HG02943 (cell line): Measurements from ENCODE around the gene DUSP10.

Experiments used
- ATAC-seq: cut with Tn5 transposase; IDR thresholded peaks from one replicate; pipeline ENCODE4 v1.9.1; 2021; ENCODE audit warnings: mild to moderate bottlenecking, low read depth, moderate library complexity; ENCODE audit not compliant: unreplicated experiment

DUSP10 gene

GRCh38 chr1:221735999-221736398 is 5.9 kb downstream of the DUSP10 start:
- ATAC-seq: no peak

GRCh38 chr1:221734187-221734586 is 7.7 kb downstream of the DUSP10 start:
- no peak for ATAC-seq

- ATAC-seq: no peak
Observed at GRCh38 chr1:221732052-221732451, 9.8 kb downstream of the DUSP10 start.

DNA sequence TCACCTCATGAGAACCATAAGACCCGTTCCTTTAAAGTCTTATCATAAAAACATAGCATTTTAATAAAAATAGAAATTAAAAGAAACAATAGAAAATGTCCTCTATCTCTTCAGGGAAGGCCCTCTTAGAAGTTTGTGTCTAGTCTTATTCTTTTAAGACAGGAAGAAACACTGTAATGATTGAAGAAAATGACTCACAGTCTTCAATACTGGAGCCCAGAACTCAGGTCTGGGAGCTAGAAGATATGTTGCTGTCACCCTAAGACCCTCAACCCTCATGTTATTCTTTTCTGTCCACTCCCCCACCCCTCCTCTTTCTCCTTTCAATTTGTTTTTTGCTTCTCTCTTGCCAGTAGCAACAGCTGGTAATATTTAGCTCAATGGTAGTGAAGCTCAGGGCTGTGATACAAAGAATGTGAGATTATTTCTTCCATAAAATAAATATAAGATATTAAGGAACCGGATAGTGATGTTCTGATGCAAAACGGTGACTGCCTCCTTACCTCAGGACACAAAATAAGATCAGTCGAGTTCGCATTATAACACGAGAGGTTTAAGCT is 12.0 kb downstream of the DUSP10 start:
- ATAC-seq: no peak

GRCh38 chr1:221728037-221728505 is 13.8 kb downstream of the DUSP10 start:
- ATAC-seq: no peak

DNA sequence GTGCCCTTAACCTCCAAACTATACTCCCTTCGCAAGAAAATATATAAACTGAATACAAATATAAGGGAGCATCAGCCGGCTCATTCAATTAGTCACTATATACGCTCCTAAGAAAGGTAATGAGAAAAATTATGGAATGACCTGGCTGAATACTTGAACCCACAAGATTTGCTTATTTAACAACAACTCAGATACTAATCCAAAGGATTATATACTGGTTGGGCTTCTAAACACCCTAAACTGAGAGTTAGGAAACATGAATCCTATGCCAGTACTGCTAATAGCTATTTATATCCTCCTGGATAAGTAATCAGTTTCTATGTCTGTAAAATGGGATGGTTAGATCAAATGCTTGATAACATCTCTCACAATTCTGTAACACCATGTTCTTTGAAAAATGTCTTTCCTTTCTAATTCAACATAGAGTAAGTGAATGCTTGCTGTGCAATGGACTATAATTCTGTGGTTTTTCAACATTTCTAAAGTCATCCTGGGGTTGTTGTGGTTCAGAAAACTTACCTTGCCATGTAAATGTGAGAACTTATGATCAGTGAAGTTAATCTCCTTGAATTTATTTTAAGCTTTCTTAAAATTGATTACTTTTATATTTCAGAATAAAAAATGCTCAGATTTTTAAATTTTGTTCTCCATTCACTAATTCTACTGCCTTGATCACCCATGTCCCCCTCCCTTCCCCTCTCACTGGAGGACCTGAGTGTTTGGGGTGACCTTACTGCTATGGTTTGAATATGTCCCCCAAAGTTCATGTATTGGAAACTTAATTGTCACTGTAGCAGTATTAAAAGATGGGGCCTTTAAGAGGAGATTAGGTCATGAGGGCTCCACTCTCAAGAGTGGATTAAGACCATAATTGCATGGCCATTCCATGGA is 14.5 kb downstream of the DUSP10 start:
- ATAC-seq: no peak

DNA sequence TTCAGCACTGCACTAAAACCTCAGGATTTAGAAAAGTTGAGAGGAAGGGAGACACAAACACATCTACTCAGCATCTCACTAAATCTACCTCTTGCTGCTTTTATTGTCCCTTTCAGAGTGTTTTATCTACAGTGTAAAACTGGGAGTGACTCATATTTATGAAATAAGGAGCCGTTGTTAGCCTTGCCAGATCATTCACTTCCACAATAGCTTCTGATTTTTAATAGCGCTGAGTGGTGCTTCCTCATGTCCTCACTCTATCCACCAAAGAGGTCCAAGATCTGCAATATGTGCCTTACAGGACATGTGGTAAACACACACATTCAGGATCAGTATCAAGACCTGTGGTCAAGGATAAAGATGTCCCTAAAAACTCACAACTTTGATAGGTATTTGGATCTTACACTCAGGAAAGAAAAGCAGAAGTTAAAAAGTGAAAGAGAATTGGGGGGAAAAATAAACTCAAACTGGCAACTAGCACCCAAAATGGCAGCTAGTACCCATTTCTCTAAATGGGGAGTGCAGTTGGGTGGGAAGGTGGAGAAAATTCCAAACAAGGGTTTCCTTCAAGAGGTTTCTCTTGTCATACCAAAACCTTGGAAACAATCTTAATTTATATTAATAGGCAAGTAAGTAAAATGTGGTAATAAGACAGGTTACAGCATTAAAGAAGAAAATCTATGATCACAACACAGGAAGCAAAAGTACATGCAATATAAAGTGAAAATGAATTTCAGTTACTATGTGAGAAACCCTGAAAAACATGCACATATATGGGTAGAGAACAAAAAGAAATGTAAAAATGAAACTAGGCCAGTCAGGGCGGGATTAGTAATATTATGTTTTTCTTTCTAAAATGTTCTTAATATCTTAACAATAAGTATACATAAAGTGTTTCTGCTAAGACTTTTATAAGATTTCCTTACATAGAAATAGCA is 15.9 kb downstream of the DUSP10 start:
- ATAC-seq: peak; percentile 60

DNA sequence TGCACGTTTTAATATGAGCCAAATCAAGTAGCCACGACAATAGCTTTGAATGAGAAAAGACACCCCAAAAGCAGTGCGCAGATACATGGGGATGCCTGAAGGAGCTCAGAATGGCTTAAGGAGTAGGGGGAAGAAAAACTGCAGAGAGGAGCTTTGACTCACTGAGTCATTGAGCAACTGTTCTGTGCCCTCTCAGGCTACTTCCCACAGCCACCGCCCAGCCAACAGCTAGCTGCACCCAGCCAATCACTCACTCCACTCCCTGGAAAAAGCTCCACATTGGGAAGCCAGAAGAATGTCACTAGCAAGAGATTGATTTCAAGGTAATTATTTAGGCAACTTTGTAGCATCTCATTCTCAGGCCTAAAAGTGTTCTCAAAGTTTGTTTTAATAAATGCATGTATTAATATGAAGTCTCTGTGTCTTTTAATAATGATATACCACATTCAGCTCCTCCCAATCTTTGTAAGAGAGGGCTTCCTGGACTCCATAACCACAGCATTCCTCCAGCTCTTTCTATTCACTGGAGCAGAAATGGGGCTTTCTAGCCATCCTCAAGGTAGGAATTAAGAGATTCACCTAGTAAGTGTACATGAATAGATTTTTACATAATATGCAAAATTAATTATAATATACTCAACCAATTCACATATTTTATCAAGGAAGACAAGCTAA is 16.8 kb downstream of the DUSP10 start:
- no peak for ATAC-seq

DNA sequence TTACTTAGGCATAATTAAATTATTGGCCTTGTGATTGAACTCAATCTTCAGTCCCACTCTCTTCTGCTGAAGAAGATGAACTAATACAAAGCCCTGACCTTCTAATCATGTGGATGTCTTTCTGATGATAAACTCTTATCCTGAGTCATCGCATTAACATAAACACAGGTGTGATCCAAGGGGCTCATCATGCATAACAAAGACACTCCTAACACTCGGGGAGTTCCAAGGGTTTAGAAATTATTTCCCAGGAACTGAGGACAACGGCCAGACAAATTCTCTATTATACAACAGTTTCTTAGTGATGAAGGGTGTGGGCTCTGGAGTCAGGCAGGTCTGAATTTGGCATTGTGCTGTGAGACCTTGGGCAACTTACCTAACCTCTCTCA is 18.0 kb downstream of the DUSP10 start:
- ATAC-seq: no peak

- no peak for ATAC-seq
Observed at GRCh38 chr1:221723018-221723847, 18.7 kb downstream of the DUSP10 start.

DNA sequence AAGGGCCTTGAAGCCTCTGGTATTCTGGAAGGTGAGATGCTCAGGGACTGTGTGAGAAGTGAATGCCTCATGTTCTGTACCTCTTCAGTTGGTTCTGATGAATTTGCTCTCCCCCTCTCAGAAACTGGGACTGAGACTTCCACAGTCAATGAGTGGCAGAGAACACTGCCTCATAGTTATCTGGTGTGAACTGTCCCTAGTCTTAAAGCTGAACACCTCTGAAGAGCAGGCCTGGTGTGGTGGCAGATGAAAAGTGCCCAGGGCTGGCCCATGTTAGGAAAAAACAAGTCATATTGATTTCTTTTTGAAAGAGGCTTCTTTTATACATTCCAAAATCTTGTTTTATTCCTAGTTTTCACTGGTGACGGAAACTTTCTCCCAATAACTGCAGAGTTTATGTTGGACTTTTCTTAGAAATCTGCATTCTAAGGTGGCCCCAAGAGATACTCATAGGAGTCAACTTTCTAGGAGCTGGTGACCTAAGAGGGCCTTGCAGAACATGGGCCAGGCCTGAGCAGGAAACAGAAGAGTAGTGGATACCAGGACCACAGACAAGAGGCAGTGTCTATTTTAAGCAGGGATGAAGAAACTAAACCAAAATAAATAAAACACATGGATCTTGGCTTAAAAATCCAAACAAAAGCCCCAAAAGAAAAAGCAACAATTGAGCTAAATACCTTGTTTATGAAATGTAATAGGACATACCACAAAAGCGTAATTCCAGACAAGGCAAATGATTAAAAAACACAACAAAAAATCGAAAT is 19.5 kb downstream of the DUSP10 start:
- no peak for ATAC-seq

- ATAC-seq: no peak
Observed at GRCh38 chr1:221720545-221720944, 21.3 kb downstream of the DUSP10 start.

GRCh38 chr1:221719987-221720386 is 21.9 kb downstream of the DUSP10 start:
- ATAC-seq: no peak

- ATAC-seq: no peak
Observed at GRCh38 chr1:221719278-221719597, 22.7 kb downstream of the DUSP10 start.

DNA sequence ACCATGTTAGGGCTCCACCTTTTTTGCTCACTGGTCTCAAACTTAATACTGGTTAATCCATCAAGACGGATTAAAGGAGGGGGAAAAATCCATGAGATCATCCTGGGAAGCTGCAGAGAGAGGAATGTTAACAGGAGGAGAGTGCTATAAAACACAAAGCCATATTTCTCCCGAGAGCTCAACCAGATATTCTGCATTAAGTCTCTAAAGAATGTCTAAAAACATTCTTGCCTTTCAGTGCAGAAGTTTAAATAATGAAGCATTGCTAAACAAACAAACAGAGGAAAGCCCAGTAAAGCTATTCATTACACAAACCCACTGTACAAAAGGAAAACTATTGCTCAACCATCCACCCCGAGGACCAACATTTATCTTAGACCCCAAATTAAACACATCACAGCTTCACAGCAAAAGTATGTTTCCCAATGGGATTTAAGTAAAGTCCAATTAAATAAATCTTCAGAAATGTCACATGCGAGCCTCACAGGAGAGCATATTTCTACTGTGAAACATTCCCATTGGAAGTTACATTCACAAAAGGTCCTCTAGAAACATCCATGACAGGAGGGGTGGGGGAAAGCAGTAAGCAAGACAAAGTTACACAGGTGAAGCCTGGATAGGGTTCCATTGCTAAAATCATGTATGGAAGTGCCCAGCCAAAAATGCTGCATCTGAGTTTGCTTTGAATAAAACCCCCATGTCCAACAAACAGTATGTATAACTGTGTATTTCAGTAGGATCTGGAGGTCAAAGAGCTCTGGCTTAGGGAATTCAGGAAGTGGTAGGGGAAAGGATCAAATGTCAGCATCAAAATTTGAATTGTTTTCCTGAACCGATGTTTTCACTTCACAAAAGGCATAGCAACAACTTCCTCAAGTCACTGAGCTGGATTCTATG is 23.3 kb downstream of the DUSP10 start:
- ATAC-seq: no peak

GRCh38 chr1:221717485-221717853 is 24.4 kb downstream of the DUSP10 start:
- ATAC-seq: no peak

- no peak for ATAC-seq
Observed at GRCh38 chr1:221716713-221717484, 25.0 kb downstream of the DUSP10 start.
